ENCODE data around the gene LGSN. TPM values are rescaled to one million over a fixed set of nuclear protein-coding genes. Genes with fewer than 3 reads are reported as not detected.

Gene LGSN
- total and polyA plus RNA-seq, 7 experiments from 2014 or later = 0.11 to 0.21 TPM; not detected in 5

DNA sequence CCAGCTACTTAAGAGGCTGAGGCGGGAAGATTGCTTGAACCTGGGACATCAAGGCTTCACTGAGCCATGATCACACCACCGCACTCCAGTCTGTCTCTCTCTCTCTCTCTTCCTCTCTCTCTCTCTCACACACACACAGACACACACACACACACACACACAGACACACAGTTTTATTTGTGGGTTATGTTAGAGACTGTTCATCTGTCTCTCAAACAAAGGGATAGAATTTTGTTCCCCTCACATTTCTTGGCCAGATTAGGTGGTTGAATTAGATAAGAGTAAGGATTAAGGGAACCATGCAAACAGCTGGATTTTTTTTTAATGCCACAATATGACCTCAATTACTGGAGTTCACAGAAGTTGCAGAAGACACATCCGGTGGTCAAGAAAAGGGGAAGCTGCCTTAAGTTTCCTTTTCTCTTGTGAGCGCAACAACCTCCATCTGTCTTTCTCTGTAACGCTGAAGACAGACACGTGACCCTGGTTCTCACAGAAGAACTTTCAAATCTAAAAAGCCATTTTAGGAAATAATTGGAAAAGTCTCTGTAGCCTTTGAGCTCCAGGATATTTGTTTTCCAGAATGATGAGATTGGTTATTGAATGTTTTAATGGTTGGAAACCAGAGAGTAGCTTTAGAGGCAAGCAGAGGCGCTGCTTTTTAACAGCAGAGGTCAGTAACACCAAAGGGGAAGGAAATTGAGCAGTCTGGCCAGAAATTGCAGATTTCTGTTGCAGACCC lies 32.9 kb upstream of the LGSN start:
- H3K4me3 ChIP-seq (ENCODE audit: low read length) = no peak overlapping the region
- peak overlapping the region in 2 of 10 donors; percentile 22 to 66 for H3K4me3 Mint-ChIP-seq
- H3K9me3 Mint-ChIP-seq = peaks cover 0 to 4% (median 0%) of the 10 kb centered on the region in 11 donors
- peaks cover 10 to 28% (median 21%) of the 10 kb centered on the region in 5 donors for H3K27me3 Mint-ChIP-seq
- H3K27ac Mint-ChIP-seq = peak overlapping the region in 2 of 9 donors; percentile 13 to 48
- intact Hi-C loops (cut with micrococcal nuclease) = loop anchor here (1.0 to 10.0 kb wide), 7 partner anchors 172 to 448 kb away; partner anchors contain the start of genes LOC128125822 (in 1 of the 2), PHF3 (in 1 of the 2) and PTP4A1 (in 1 of the 2)
- no peaks in the 10 kb centered on the region for H3K36me3 Mint-ChIP-seq
- H3K4me1 ChIP-seq (ENCODE audit: control insufficient read depth in 2 of 2, insufficient read depth in 2 of 2, low read length in 2 of 2) = no peaks in the 10 kb centered on the region
- no peaks in the 10 kb centered on the region for H3K9me3 ChIP-seq (ENCODE audit: control insufficient read depth in 2 of 3, low read length in 3 of 3)
- H3K27me3 ChIP-seq (ENCODE audit: control insufficient read depth in 2 of 2, insufficient read depth in 2 of 2, low read length in 2 of 2) = no peaks in the 10 kb centered on the region
- H3K27ac ChIP-seq (ENCODE audit: low read depth, low read length) = no peak overlapping the region
- POLR2A ChIA-PET = interaction anchor here (0.6 kb wide), 1 partner anchor 32 kb away, joined by 3 read pairs; no protein-coding TSS in a partner anchor
- no peaks in the 10 kb centered on the region for H3K36me3 ChIP-seq (ENCODE audit: control insufficient read depth in 2 of 3, insufficient read depth in 3 of 3, low read length in 3 of 3)
- ATAC-seq (peak; percentile 86), DNase-seq (no peak)
- peaks cover 0 to 15% (median 7%) of the 10 kb centered on the region in 7 donors for H3K4me1 Mint-ChIP-seq
- CTCF ChIA-PET = interaction anchor here (0.7 kb wide), 1 partner anchor 221 kb away, joined by 4 read pairs; no protein-coding TSS in a partner anchor

DNA sequence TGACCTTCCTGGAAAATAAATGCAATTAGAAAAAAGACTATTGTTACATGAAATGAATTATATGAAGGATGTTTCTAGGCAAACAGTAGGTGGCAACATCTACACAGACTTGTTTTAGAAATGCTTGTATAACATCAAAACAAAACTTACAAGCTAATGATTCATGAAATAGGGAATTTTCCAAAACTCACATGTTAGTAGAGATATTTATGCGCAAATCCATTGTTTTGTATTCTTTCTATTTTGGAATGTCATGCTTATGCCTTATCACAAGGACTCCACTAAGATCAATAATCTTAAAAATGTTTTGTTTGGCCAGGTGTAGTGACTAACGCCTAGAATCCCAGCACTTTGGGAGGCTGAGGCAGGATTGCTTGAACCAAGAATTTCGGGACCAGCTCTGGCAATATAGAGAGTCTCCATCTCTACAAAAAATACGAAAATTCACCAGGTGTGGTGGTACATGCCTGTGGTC lies 32.3 kb upstream of the LGSN start:
- no peaks in the 10 kb centered on the region for H3K9me3 ChIP-seq (ENCODE audit: control insufficient read depth in 2 of 3, low read length in 3 of 3)
- no peaks in the 10 kb centered on the region for H3K36me3 Mint-ChIP-seq
- H3K4me1 Mint-ChIP-seq = peaks cover 0 to 15% (median 7%) of the 10 kb centered on the region in 7 donors
- H3K27me3 ChIP-seq (ENCODE audit: control insufficient read depth in 2 of 2, insufficient read depth in 2 of 2, low read length in 2 of 2) = no peaks in the 10 kb centered on the region
- peak overlapping the region in 1 of 10 donors; percentile 66 for H3K4me3 Mint-ChIP-seq
- H3K9me3 Mint-ChIP-seq = peaks cover 0 to 4% (median 0%) of the 10 kb centered on the region in 11 donors
- H3K4me3 ChIP-seq (ENCODE audit: low read length) = no peak overlapping the region
- peaks cover 10 to 31% (median 24%) of the 10 kb centered on the region in 5 donors for H3K27me3 Mint-ChIP-seq
- CTCF ChIA-PET = no interaction called here
- POLR2A ChIA-PET = interaction anchor here (0.6 kb wide), 1 partner anchor 33 kb away, joined by 3 read pairs; no protein-coding TSS in a partner anchor
- no peaks in the 10 kb centered on the region for H3K36me3 ChIP-seq (ENCODE audit: control insufficient read depth in 2 of 3, insufficient read depth in 3 of 3, low read length in 3 of 3)
- intact Hi-C loops (cut with micrococcal nuclease) = loop anchor here (1.0 to 10.0 kb wide), 7 partner anchors 173 to 449 kb away; partner anchors contain the start of genes LOC128125822 (in 1 of the 2), PHF3 (in 1 of the 2) and PTP4A1 (in 1 of the 2)
- no peaks in the 10 kb centered on the region for H3K4me1 ChIP-seq (ENCODE audit: control insufficient read depth in 2 of 2, insufficient read depth in 2 of 2, low read length in 2 of 2)
- no peak overlapping the region for H3K27ac ChIP-seq (ENCODE audit: low read depth, low read length)
- DNase-seq = peak in 2 of 9 donors; percentile 4 to 7
- peak overlapping the region in 1 of 9 donors; percentile 13 for H3K27ac Mint-ChIP-seq
- peak; percentile 34 for ATAC-seq

DNA sequence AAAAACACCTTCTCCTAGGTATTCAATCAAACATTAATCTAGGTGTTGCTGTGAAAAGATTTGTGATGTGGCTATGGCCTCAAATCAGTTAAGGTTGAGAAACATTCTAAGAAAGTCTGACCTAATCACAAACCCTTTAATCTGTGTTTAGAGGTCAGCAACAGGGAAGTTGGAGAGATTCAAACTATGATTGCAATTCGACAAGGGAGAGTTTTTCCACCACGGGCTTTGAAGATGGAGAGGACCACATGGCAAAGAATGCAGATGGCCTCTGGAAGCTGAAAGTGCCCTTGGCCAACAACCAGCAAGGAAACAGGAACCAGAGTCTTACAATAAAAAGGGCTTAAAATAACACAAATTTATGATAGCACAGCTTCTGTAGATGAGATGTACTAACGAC lies 29.6 kb upstream of the LGSN start:
- intact Hi-C loops (cut with micrococcal nuclease) = no loop called here
- no peaks in the 10 kb centered on the region for H3K36me3 Mint-ChIP-seq
- peaks cover 0 to 15% (median 7%) of the 10 kb centered on the region in 7 donors for H3K4me1 Mint-ChIP-seq
- peaks cover 8 to 31% (median 26%) of the 10 kb centered on the region in 5 donors for H3K27me3 Mint-ChIP-seq
- no peaks in the 10 kb centered on the region for H3K27me3 ChIP-seq (ENCODE audit: control insufficient read depth in 2 of 2, insufficient read depth in 2 of 2, low read length in 2 of 2)
- peaks cover 0 to under 1% (median 0%) of the 10 kb centered on the region in 11 donors for H3K9me3 Mint-ChIP-seq
- DNase-seq (no peak), ATAC-seq (no peak)
- H3K4me3 ChIP-seq (ENCODE audit: low read length) = no peak overlapping the region
- no peaks in the 10 kb centered on the region for H3K4me1 ChIP-seq (ENCODE audit: control insufficient read depth in 2 of 2, insufficient read depth in 2 of 2, low read length in 2 of 2)
- H3K27ac Mint-ChIP-seq = no peak overlapping the region
- ChIA-PET CTCF (no interaction called here), POLR2A (no interaction called here)
- no peak overlapping the region for H3K27ac ChIP-seq (ENCODE audit: low read depth, low read length)
- H3K4me3 Mint-ChIP-seq = no peak overlapping the region
- no peaks in the 10 kb centered on the region for H3K36me3 ChIP-seq (ENCODE audit: control insufficient read depth in 2 of 3, insufficient read depth in 3 of 3, low read length in 3 of 3)
- H3K9me3 ChIP-seq (ENCODE audit: control insufficient read depth in 2 of 3, low read length in 3 of 3) = no peaks in the 10 kb centered on the region

DNA sequence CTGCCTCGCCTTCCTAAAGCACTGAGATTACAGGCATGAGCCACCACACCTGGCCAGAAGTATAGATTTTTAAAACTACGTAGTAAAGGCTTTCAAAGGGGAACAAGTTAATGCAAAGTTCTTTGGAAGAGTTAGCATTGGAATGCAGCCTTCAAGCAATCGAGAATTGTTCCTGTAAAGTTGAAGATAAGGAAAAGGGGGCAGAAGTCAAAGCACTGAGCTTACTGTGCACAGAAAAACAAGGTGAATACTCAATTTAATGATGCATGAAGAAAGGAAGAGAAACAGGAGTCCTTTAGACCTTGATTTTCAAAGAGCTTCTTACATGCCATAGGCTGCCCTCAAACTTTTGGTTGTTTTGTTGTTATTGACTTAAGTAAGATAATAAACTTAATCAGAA lies 29.1 kb upstream of the LGSN start:
- no peak overlapping the region for H3K4me3 ChIP-seq (ENCODE audit: low read length)
- Mint-ChIP-seq H3K27ac (no peak overlapping the region), H3K9me3 (no peaks in the 10 kb centered on the region), H3K27me3 (peaks cover 7 to 31% (median 26%) of the 10 kb centered on the region in 5 donors), H3K4me1 (peaks cover 0 to 15% (median 7%) of the 10 kb centered on the region in 7 donors), H3K36me3 (no peaks in the 10 kb centered on the region), H3K4me3 (no peak overlapping the region)
- H3K27me3 ChIP-seq (ENCODE audit: control insufficient read depth in 2 of 2, insufficient read depth in 2 of 2, low read length in 2 of 2) = no peaks in the 10 kb centered on the region
- no peaks in the 10 kb centered on the region for H3K9me3 ChIP-seq (ENCODE audit: control insufficient read depth in 2 of 3, low read length in 3 of 3)
- H3K27ac ChIP-seq (ENCODE audit: low read depth, low read length) = no peak overlapping the region
- ChIA-PET POLR2A (interaction anchor here (1.1 kb wide), 1 partner anchor 23 kb away, joined by 3 read pairs; no protein-coding TSS in a partner anchor), CTCF (interaction anchor here (1.0 kb wide), 1 partner anchor 416 kb away, joined by 3 read pairs; no protein-coding TSS in a partner anchor)
- H3K4me1 ChIP-seq (ENCODE audit: control insufficient read depth in 2 of 2, insufficient read depth in 2 of 2, low read length in 2 of 2) = no peaks in the 10 kb centered on the region
- H3K36me3 ChIP-seq (ENCODE audit: control insufficient read depth in 2 of 3, insufficient read depth in 3 of 3, low read length in 3 of 3) = no peaks in the 10 kb centered on the region
- intact Hi-C loops (cut with micrococcal nuclease) = no loop called here
- no peak for DNase-seq
- ATAC-seq = no peak

DNA sequence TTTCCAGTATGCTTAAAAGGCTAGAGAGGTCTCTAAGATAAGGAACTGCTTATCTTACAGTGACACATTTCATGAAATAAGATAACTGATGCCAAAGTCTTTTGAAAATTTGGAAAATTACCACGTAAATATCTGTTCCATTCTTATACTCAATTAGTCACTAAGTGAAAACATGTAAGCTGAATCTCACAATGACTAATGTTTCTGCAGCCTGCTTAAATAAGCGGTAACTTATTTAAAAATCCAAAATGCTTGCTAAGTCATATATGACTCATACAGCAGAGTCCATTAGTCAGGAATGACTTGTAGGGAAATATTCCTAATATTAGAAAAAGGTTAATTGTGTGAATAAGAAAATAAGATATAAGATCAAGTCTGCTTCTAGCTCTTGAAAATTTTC lies 27.8 kb upstream of the LGSN start:
- Mint-ChIP-seq H3K4me3 (no peak overlapping the region), H3K27ac (no peak overlapping the region), H3K9me3 (no peaks in the 10 kb centered on the region), H3K36me3 (no peaks in the 10 kb centered on the region), H3K4me1 (peaks cover 0 to 9% (median 5%) of the 10 kb centered on the region in 7 donors), H3K27me3 (peaks cover 7 to 31% (median 26%) of the 10 kb centered on the region in 5 donors)
- H3K27me3 ChIP-seq (ENCODE audit: control insufficient read depth in 2 of 2, insufficient read depth in 2 of 2, low read length in 2 of 2) = no peaks in the 10 kb centered on the region
- no peaks in the 10 kb centered on the region for H3K36me3 ChIP-seq (ENCODE audit: control insufficient read depth in 2 of 3, insufficient read depth in 3 of 3, low read length in 3 of 3)
- H3K9me3 ChIP-seq (ENCODE audit: control insufficient read depth in 2 of 3, low read length in 3 of 3) = no peaks in the 10 kb centered on the region
- no peaks in the 10 kb centered on the region for H3K4me1 ChIP-seq (ENCODE audit: control insufficient read depth in 2 of 2, insufficient read depth in 2 of 2, low read length in 2 of 2)
- DNase-seq (no peak), ATAC-seq (no peak)
- H3K4me3 ChIP-seq (ENCODE audit: low read length) = no peak overlapping the region
- intact Hi-C loops (cut with micrococcal nuclease) = no loop called here
- ChIA-PET POLR2A (no interaction called here), CTCF (no interaction called here)
- H3K27ac ChIP-seq (ENCODE audit: low read depth, low read length) = no peak overlapping the region

DNA sequence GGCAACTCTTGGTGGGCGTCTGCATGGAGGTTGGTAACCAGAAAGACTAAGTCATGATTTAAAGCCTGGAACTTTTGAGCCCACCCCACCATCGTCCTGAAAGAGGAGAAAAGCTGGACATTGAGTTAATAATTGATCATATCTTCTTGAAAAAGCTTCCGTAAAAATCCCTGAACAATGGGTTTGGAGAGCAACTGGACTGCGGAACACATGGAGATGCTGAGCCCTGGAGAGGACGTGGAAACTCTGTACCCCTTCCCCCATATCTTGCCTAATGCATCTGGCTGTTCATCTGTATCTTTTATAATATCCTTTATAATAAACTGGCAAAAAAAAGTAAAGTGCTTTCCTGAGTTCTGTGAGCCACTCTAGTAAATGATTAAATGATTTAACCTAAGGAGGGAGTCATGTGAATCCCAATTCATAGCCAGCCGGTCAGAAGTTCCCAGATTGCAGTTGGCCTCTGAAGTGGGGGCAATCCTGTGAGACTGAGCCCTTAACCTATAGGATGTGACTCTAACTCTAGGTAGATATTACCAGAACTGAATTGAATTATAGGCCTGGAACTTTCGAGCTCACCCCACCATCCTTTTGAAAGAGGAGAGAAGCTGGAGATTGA lies 26.5 kb upstream of the LGSN start:
- ChIA-PET POLR2A (no interaction called here), CTCF (no interaction called here)
- Mint-ChIP-seq H3K27me3 (peaks cover 6 to 27% (median 20%) of the 10 kb centered on the region in 5 donors), H3K4me3 (no peak overlapping the region), H3K4me1 (no peaks in the 10 kb centered on the region), H3K36me3 (no peaks in the 10 kb centered on the region), H3K9me3 (peaks cover 0 to 6% (median 0%) of the 10 kb centered on the region in 11 donors), H3K27ac (no peak overlapping the region)
- H3K27me3 ChIP-seq (ENCODE audit: control insufficient read depth in 2 of 2, insufficient read depth in 2 of 2, low read length in 2 of 2) = no peaks in the 10 kb centered on the region
- peaks cover 0 to under 1% (median 0%) of the 10 kb centered on the region in 3 experiments for H3K9me3 ChIP-seq (ENCODE audit: control insufficient read depth in 2 of 3, low read length in 3 of 3)
- no peak overlapping the region for H3K27ac ChIP-seq (ENCODE audit: low read depth, low read length)
- H3K36me3 ChIP-seq (ENCODE audit: control insufficient read depth in 2 of 3, insufficient read depth in 3 of 3, low read length in 3 of 3) = no peaks in the 10 kb centered on the region
- intact Hi-C loops (cut with micrococcal nuclease) = no loop called here
- H3K4me3 ChIP-seq (ENCODE audit: low read length) = no peak overlapping the region
- no peaks in the 10 kb centered on the region for H3K4me1 ChIP-seq (ENCODE audit: control insufficient read depth in 2 of 2, insufficient read depth in 2 of 2, low read length in 2 of 2)
- ATAC-seq = no peak
- DNase-seq = no peak

All from naive thymus-derived CD4-positive, alpha-beta T cell (primary cell).